ENCODE results near the gene EIF4G3.
"Not testable (repeated sequence)": the region's sequence is repeated elsewhere in the genome, so short reads cannot be mapped to it uniquely, and the experiment has no call there.

DNA sequence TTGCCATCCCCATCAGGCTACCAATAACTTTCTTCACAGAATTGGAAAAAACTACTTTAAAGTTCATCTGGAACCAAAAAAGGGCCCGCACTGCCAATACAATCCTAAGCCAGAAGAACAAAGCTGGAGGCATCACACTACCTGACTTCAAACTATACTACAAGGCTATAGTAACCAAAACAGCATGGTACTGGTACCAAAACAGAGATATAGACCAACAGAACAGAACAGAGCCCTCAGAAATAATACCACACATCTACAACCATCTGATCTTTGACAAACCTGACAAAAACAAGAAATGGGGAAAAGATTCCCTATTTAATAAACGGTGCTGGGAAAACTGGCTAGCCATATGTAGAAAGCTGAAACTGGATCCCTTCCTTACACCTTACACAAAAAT, 84.2 kb downstream of the EIF4G3 start:
- TF ChIP-seq, protein P1, sequence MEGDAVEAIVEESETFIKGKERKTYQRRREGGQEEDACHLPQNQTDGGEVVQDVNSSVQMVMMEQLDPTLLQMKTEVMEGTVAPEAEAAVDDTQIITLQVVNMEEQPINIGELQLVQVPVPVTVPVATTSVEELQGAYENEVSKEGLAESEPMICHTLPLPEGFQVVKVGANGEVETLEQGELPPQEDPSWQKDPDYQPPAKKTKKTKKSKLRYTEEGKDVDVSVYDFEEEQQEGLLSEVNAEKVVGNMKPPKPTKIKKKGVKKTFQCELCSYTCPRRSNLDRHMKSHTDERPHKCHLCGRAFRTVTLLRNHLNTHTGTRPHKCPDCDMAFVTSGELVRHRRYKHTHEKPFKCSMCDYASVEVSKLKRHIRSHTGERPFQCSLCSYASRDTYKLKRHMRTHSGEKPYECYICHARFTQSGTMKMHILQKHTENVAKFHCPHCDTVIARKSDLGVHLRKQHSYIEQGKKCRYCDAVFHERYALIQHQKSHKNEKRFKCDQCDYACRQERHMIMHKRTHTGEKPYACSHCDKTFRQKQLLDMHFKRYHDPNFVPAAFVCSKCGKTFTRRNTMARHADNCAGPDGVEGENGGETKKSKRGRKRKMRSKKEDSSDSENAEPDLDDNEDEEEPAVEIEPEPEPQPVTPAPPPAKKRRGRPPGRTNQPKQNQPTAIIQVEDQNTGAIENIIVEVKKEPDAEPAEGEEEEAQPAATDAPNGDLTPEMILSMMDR (IDR thresholded peaks at IDR 0.05; ENCODE audit: insufficient read depth, low read length, poor library complexity, severe bottlenecking) = not testable (repeated sequence)
- TF ChIP-seq EZH2phosphoT487 (conservative IDR thresholded peaks at IDR 0.05; ENCODE audit: low read length) = not testable (repeated sequence)
